IPS-20b (cell line): Measurements from ENCODE around the gene MICAL3.

Experiments used
- H3K27ac ChIP-seq: one replicate; pipeline ENCODE4 v1.5.1; 2013; ENCODE audit warnings: low read length
- H3K27me3 ChIP-seq: 2 replicates; pipeline ENCODE4 v1.6.1; 2013; ENCODE audit warnings: mild to moderate bottlenecking, low read length, inconsistent platforms; ENCODE audit not compliant: insufficient read depth
- H3K36me3 ChIP-seq: 2 replicates; pipeline ENCODE4 v1.6.1; 2013; ENCODE audit warnings: low read depth, mild to moderate bottlenecking, inconsistent platforms, low read length, moderate library complexity; ENCODE audit not compliant: insufficient read depth
- H3K4me1 ChIP-seq: 2 replicates; pipeline ENCODE4 v1.6.1; 2013; ENCODE audit warnings: mild to moderate bottlenecking, control low read depth, inconsistent platforms, low read length, moderate library complexity; ENCODE audit not compliant: insufficient read depth
- H3K4me3 ChIP-seq: 2 replicates; pipeline ENCODE4 v1.5.1; 2013; ENCODE audit warnings: mild to moderate bottlenecking, low read length, inconsistent platforms
- H3K9ac ChIP-seq: 2 replicates; pipeline ENCODE4 v1.6.1; 2013; ENCODE audit warnings: low read depth, mild to moderate bottlenecking, inconsistent platforms, low read length, moderate library complexity
- H3K9me3 ChIP-seq: 2 replicates; pipeline ENCODE4 v1.6.1; 2013; ENCODE audit warnings: mild to moderate bottlenecking, low read depth, low read length, inconsistent platforms; ENCODE audit not compliant: insufficient read depth

MICAL3 gene

GRCh38 chr22:17963015-17963414, 61.3 kb downstream of the MICAL3 start:
- no peak overlapping the region for H3K4me3 ChIP-seq
- no peak overlapping the region for H3K27ac ChIP-seq
- peaks cover 6% of the 10 kb centered on the region; the same call in 1 of the 2 replicates for H3K4me1 ChIP-seq

GRCh38 chr22:17962168-17962567, 62.2 kb downstream of the MICAL3 start:
- Histone ChIP-seq H3K27ac (no peak overlapping the region), H3K4me1 (peaks cover 6% of the 10 kb centered on the region; the same call in 1 of the 2 replicates), H3K9ac (no peak overlapping the region), H3K27me3 (no peaks in the 10 kb centered on the region), H3K36me3 (no peaks in the 10 kb centered on the region), H3K9me3 (no peaks in the 10 kb centered on the region), H3K4me3 (no peak overlapping the region)

More at GRCh38 chr22:17963015-17963414, 61.3 kb downstream of the MICAL3 start:
- Histone ChIP-seq H3K36me3 (no peaks in the 10 kb centered on the region), H3K9me3 (no peaks in the 10 kb centered on the region), H3K27me3 (no peaks in the 10 kb centered on the region), H3K9ac (no peak overlapping the region)

DNA sequence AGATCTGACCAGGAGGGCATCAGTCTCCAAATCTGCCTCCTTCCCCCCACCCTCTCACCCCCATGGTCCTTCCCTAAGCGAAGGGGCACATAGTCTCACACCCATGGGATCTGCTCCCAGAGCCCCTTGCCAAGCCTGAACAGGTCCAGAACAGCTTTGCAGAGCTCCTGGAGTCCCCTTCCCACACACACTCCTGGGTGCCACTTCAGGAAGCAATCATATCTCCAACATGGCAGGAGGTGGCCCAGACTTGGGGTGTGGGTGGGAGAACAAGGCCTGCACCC, 63.0 kb downstream of the MICAL3 start:
- Histone ChIP-seq H3K27me3 (no peaks in the 10 kb centered on the region), H3K4me1 (peaks cover 6% of the 10 kb centered on the region; the same call in 1 of the 2 replicates), H3K9ac (no peak overlapping the region), H3K36me3 (no peaks in the 10 kb centered on the region), H3K27ac (no peak overlapping the region), H3K4me3 (no peak overlapping the region), H3K9me3 (no peaks in the 10 kb centered on the region)

- no peaks in the 10 kb centered on the region for H3K36me3 ChIP-seq
- H3K4me3 ChIP-seq: no peak overlapping the region
- peaks cover 6% of the 10 kb centered on the region; the same call in 1 of the 2 replicates for H3K4me1 ChIP-seq
- no peak overlapping the region for H3K9ac ChIP-seq
- no peak overlapping the region for H3K27ac ChIP-seq
- H3K27me3 ChIP-seq: no peaks in the 10 kb centered on the region
- H3K9me3 ChIP-seq: no peaks in the 10 kb centered on the region
Observed at GRCh38 chr22:17960695-17961445, 63.5 kb downstream of the MICAL3 start.

- H3K4me3 ChIP-seq: no peak overlapping the region
- no peak overlapping the region for H3K27ac ChIP-seq
- H3K27me3 ChIP-seq: no peaks in the 10 kb centered on the region
- peaks cover 6% of the 10 kb centered on the region; the same call in 1 of the 2 replicates for H3K4me1 ChIP-seq
- H3K9me3 ChIP-seq: no peaks in the 10 kb centered on the region
- H3K9ac ChIP-seq: no peak overlapping the region
- H3K36me3 ChIP-seq: no peaks in the 10 kb centered on the region
Observed at GRCh38 chr22:17960011-17960410, 64.3 kb downstream of the MICAL3 start.

GRCh38 chr22:17958166-17958565, 66.2 kb downstream of the MICAL3 start:
- Histone ChIP-seq H3K36me3 (no peaks in the 10 kb centered on the region), H3K27ac (no peak overlapping the region), H3K9me3 (no peaks in the 10 kb centered on the region), H3K27me3 (no peaks in the 10 kb centered on the region), H3K4me3 (no peak overlapping the region), H3K9ac (no peak overlapping the region), H3K4me1 (peaks cover 2% of the 10 kb centered on the region; the same call in 1 of the 2 replicates)

DNA sequence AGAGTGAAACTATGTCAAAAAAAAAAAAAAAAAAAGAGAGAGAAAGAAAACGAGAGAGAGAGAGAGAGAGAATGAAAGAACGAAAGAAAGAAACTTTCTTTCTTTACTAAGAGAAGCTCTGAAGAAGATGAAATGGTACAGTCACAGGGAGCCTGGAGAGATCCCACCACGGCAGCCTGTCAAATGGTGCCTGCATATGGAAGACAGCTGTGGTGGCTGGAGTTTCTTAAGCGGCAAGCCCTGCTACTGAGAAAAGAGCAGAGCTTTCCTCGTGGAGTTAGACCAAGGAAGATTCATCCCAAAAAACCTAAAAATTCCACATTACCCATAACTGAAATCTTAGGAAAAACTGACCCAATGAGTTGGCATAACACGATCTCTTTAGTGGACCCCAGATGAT, 66.7 kb downstream of the MICAL3 start:
- peaks cover 2% of the 10 kb centered on the region; the same call in 1 of the 2 replicates for H3K4me1 ChIP-seq
- H3K4me3 ChIP-seq: no peak overlapping the region
- no peaks in the 10 kb centered on the region for H3K36me3 ChIP-seq

GRCh38 chr22:17957204-17957603, 67.2 kb downstream of the MICAL3 start:
- H3K36me3 ChIP-seq: no peaks in the 10 kb centered on the region
- no peak overlapping the region for H3K4me3 ChIP-seq
- H3K9me3 ChIP-seq: no peaks in the 10 kb centered on the region
- no peak overlapping the region for H3K9ac ChIP-seq
- H3K27ac ChIP-seq: no peak overlapping the region
- H3K27me3 ChIP-seq: no peaks in the 10 kb centered on the region
- H3K4me1 ChIP-seq: peaks cover 2% of the 10 kb centered on the region; the same call in 1 of the 2 replicates

More for the DNA sequence above, 66.7 kb downstream of the MICAL3 start:
- H3K27me3 ChIP-seq: no peaks in the 10 kb centered on the region
- H3K9ac ChIP-seq: no peak overlapping the region
- no peaks in the 10 kb centered on the region for H3K9me3 ChIP-seq
- H3K27ac ChIP-seq: no peak overlapping the region

GRCh38 chr22:17956630-17957029, 67.7 kb downstream of the MICAL3 start:
- H3K4me3 ChIP-seq: no peak overlapping the region
- H3K4me1 ChIP-seq: peaks cover 2% of the 10 kb centered on the region; the same call in 1 of the 2 replicates
- H3K9me3 ChIP-seq: no peaks in the 10 kb centered on the region
- no peaks in the 10 kb centered on the region for H3K27me3 ChIP-seq
- H3K9ac ChIP-seq: no peak overlapping the region
- no peaks in the 10 kb centered on the region for H3K36me3 ChIP-seq
- no peak overlapping the region for H3K27ac ChIP-seq

DNA sequence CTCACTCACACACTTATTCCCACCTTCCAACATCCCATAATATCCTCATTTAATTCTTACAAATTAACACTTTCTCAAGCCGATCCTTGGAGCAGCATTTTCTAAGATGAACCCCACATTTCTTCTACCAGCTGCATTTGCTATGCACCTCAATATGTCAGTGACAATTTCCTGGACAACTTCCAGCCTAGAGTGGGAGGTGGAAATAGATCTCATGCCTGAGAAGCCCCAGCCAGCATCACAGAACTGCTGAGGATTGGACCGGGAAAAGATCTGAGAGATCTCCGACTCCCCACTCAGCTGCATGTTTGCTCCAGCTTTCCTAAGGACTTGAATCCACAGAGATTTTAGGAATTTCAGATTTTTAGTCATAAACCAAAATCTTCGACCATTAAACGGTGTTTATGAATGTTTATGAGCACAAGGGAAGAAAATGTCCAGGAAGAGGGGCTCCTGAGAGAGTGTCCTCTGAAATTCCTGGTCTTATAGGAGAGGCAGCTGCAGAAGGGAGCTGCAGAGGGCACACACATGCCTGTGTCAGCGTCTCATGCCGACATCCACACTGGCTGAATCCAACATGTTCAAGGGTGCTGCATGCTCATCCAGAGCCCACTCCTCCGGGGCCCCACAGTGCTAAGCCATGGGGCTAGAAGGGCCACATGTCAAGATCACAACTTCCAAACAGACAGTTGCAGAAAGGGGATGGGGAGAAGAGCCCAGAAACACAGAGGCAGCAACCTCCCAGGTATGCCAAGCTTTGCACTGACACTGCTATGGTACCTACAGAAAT, 68.6 kb downstream of the MICAL3 start:
- H3K27ac ChIP-seq: no peak overlapping the region
- no peaks in the 10 kb centered on the region for H3K27me3 ChIP-seq
- no peak overlapping the region for H3K4me3 ChIP-seq
- no peaks in the 10 kb centered on the region for H3K9me3 ChIP-seq
- H3K36me3 ChIP-seq: no peaks in the 10 kb centered on the region
- H3K9ac ChIP-seq: no peak overlapping the region
- peaks cover 2% of the 10 kb centered on the region; the same call in 1 of the 2 replicates for H3K4me1 ChIP-seq

DNA sequence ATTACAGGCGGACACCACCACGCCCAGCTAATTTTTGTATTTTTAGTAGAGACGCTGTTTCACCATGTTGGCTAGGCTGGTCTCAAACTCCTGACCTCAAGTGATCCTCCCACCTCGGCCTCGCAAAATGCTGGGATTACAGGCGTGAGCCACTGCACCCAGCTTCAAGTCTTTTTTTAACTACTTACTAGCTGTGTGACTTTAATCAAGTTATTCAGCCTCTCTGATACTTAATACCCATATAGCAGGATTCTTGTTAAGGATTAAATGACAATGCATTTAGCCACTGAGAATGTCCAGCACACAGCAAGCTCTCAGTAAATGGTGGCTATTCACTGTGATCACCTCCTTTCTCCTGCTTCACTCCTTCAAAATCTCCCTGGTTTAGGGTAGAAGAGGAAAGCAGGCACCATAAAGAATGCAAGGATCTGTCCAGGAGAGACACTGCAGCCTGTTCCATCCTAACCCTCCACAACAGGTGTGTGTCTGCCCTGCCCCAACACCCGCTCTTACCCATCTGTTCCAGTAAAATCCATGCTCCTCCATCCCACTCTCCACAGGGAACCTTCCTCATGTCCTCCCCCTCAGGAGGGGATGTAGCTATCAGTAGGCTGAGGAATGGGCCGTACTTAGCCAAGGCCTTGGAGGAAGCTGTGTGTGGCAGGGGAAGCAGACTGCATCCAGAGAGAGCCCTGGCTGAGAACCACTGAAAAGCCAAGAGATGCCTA, 69.3 kb downstream of the MICAL3 start:
- Histone ChIP-seq H3K9ac (no peak overlapping the region), H3K4me1 (no peaks in the 10 kb centered on the region), H3K27ac (no peak overlapping the region), H3K27me3 (no peaks in the 10 kb centered on the region), H3K9me3 (no peaks in the 10 kb centered on the region), H3K36me3 (no peaks in the 10 kb centered on the region), H3K4me3 (no peak overlapping the region)
